GM08714 (cell line): ENCODE data around the gene ZNF511.

Experiments used
- H3K4me3 ChIP-seq: fragments of 200-500 bp; sonication (Bioruptor generic); 2 replicates; pipeline ENCODE4 v1.5.1; 2014; ENCODE audit warnings: mild to moderate bottlenecking, low read length, inconsistent platforms
- ZNF274 ChIP-seq: IDR thresholded peaks from 2 replicates; pipeline ENCODE4 v1.6.1; 2012; ENCODE audit warnings: mild to moderate bottlenecking, low read depth, low read length

ZNF511 gene

GRCh38 chr10:133337370-133337725, 28.6 kb downstream of the ZNF511 start:
- no peak for TF ChIP-seq ZNF274
- H3K4me3 ChIP-seq, result no peak overlapping the region

- no peak for TF ChIP-seq ZNF274
Measured at GRCh38 chr10:133338080-133339071, 29.7 kb downstream of the ZNF511 start.

GRCh38 chr10:133339708-133340380, 31.1 kb downstream of the ZNF511 start:
- H3K4me3 ChIP-seq, result no peak overlapping the region
- TF ChIP-seq ZNF274, result no peak

More at GRCh38 chr10:133338080-133339071, 29.7 kb downstream of the ZNF511 start:
- no peak overlapping the region for H3K4me3 ChIP-seq

- no peak for TF ChIP-seq ZNF274
- no peak overlapping the region for H3K4me3 ChIP-seq
Measured at GRCh38 chr10:133341983-133342382, 33.3 kb downstream of the ZNF511 start.

GRCh38 chr10:133342942-133343341, 34.2 kb downstream of the ZNF511 start:
- no peak for TF ChIP-seq ZNF274

GRCh38 chr10:133343558-133343957, 34.8 kb downstream of the ZNF511 start:
- TF ChIP-seq ZNF274, result no peak
- no peak overlapping the region for H3K4me3 ChIP-seq

More at GRCh38 chr10:133342942-133343341, 34.2 kb downstream of the ZNF511 start:
- H3K4me3 ChIP-seq, result no peak overlapping the region

GRCh38 chr10:133344236-133344635, 35.5 kb downstream of the ZNF511 start:
- TF ChIP-seq ZNF274, result no peak

GRCh38 chr10:133346413-133346812, 37.7 kb downstream of the ZNF511 start:
- no peak for TF ChIP-seq ZNF274
- no peak overlapping the region for H3K4me3 ChIP-seq

More at GRCh38 chr10:133344236-133344635, 35.5 kb downstream of the ZNF511 start:
- H3K4me3 ChIP-seq, result no peak overlapping the region

- no peak overlapping the region for H3K4me3 ChIP-seq
- TF ChIP-seq ZNF274, result no peak
Measured at GRCh38 chr10:133347710-133348517, 39.2 kb downstream of the ZNF511 start.

GRCh38 chr10:133349160-133349568, 40.5 kb downstream of the ZNF511 start:
- H3K4me3 ChIP-seq, result no peak overlapping the region
- no peak for TF ChIP-seq ZNF274

- no peak for TF ChIP-seq ZNF274
Measured at GRCh38 chr10:133349577-133350011, 40.9 kb downstream of the ZNF511 start.

GRCh38 chr10:133350283-133350949, 41.7 kb downstream of the ZNF511 start:
- TF ChIP-seq ZNF274, result no peak
- no peak overlapping the region for H3K4me3 ChIP-seq

More at GRCh38 chr10:133349577-133350011, 40.9 kb downstream of the ZNF511 start:
- H3K4me3 ChIP-seq, result no peak overlapping the region

- no peak for TF ChIP-seq ZNF274
- H3K4me3 ChIP-seq, result no peak overlapping the region
Measured at GRCh38 chr10:133350950-133351329, 42.2 kb downstream of the ZNF511 start.
